Measurements from ENCODE around the gene CENPM. TPM values are rescaled to one million over a fixed set of nuclear protein-coding genes. Genes with fewer than 3 reads are reported as not detected.

CENPM gene
- polyA plus RNA-seq, 1 of the 3 experiments (the other 2 are of a cell fraction) = 15.6 TPM

GRCh38 chr22:41935509-41935908 is 11.4 kb downstream of the CENPM start:
- H3K36me3 ChIP-seq (replicated peaks in 1 of 2; ENCODE audit: control insufficient read depth in 1 of 2, insufficient read depth in 2 of 2, low read length in 1 of 2) = no peaks in the 10 kb centered on the region
- no peak overlapping the region for H2AFZ ChIP-seq (ENCODE audit: low read depth)
- TF ChIP-seq GABPA (IDR thresholded peaks at IDR 0.05; ENCODE audit: low read depth) (no peak), USF2 (IDR thresholded peaks at IDR 0.05; ENCODE audit: borderline replicate concordance, low read depth, low read length) (no peak), RCOR1 (IDR thresholded peaks at IDR 0.05; ENCODE audit: low read length) (no peak), ZBTB33 (IDR thresholded peaks at IDR 0.05; ENCODE audit: borderline replicate concordance, low read depth) (no peak), RXRA (IDR thresholded peaks at IDR 0.05; ENCODE audit: borderline replicate concordance, low read depth) (no peak), RAD21 (IDR thresholded peaks at IDR 0.05; ENCODE audit: low read length) (no peak), TAF1 (IDR thresholded peaks at IDR 0.05; ENCODE audit: borderline replicate concordance, low read depth, low read length) (no peak), TCF12 (IDR thresholded peaks at IDR 0.05) (no peak), NFIC (IDR thresholded peaks at IDR 0.05; ENCODE audit: borderline replicate concordance) (no peak), IRF3 (IDR thresholded peaks at IDR 0.05; ENCODE audit: low read depth, low read length) (no peak), EZH2phosphoT487 (IDR thresholded peaks at IDR 0.05; ENCODE audit: borderline replicate concordance, low read depth) (no peak), USF1 (IDR thresholded peaks at IDR 0.05; ENCODE audit: borderline replicate concordance, low read depth) (no peak), TEAD4 (IDR thresholded peaks at IDR 0.05; ENCODE audit: borderline replicate concordance, insufficient read depth) (no peak), FOXM1 (IDR thresholded peaks at IDR 0.05; ENCODE audit: low read depth) (no peak), JUND (IDR thresholded peaks at IDR 0.05) (no peak)
- no peaks in the 10 kb centered on the region for H3K27me3 ChIP-seq (ENCODE audit: insufficient read depth)
- H4K20me1 ChIP-seq (ENCODE audit: insufficient read depth) = no peaks in the 10 kb centered on the region
- H3F3A ChIP-seq (replicated peaks; ENCODE audit: insufficient read depth) = peaks cover 1% of the 10 kb centered on the region
- WGBS (ENCODE audit: low lambda C conversion rate) = 100% methylated on average over 1 of the region's 9 CpGs
- H3K4me1 ChIP-seq (ENCODE audit: control insufficient read depth in 1 of 2, insufficient read depth in 2 of 2, low read depth in 1 of 2, low read length in 1 of 2) = peaks cover 0 to 5% of the 10 kb centered on the region in 2 experiments; a peak in 1 of 4 replicates
- H3K9me2 ChIP-seq = no peaks in the 10 kb centered on the region
- no peak overlapping the region for H3K4me2 ChIP-seq
- no peak overlapping the region for H3K27ac ChIP-seq (ENCODE audit: low read depth in 2 of 2, low read length in 1 of 2)
- DNase-seq = no peak
- ChIA-PET CTCF (interaction anchor here (1.3 kb wide), 1 partner anchor 114 kb away, joined by 6 read pairs; no protein-coding TSS in a partner anchor), POLR2A (no interaction called here)
- no peaks in the 10 kb centered on the region for H3K79me2 ChIP-seq (ENCODE audit: insufficient read depth)
- no peaks in the 10 kb centered on the region for H3K9me3 ChIP-seq
- no peak overlapping the region for H3K9ac ChIP-seq
- H3K4me3 ChIP-seq (ENCODE audit: low read depth in 2 of 2, low read length in 1 of 2) = no peak overlapping the region
